GM19324 (cell line): ENCODE data around the gene DISC1.
"Not testable (repeated sequence)": the region's sequence is repeated elsewhere in the genome, so short reads cannot be mapped to it uniquely, and the experiment has no call there.

Experiments used
- ATAC-seq: cut with Tn5 transposase; IDR thresholded peaks from one replicate; pipeline ENCODE4 v1.9.1; 2021; ENCODE audit warnings: mild to moderate bottlenecking, moderate library complexity; ENCODE audit not compliant: unreplicated experiment, low FRiP score

Gene DISC1

DNA sequence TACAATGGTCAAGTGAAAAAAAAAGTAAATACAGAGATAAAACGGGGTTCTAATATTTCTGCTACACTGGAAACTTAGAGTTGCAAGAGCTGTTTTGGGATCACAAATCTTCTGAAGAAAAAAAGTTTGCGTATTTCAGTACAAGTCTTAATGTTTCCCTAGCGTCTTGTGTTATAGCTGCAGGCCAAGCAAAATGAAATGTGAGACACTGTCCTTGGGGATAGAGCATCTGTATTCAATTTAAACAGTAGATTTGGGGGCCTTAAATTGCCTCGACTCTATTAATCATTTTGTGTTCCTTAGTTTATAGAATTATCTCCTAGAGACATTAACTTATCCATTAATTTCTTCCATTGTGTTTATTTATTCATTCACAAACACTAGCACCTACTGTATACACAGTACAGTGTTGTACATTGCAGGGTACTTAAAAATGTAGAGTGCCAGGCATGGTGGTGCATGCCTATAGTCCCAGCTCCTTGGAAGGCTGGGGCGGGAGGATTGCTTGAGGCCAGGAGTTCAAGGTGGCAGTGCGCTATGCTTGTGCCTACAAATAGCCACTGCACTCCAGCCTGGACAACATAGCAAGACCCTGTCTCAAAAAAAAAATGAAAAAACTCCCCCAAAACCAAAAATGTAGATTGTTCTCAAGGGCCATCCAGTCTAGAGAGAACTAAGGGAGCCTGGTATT is 7.9 kb downstream of the DISC1 start:
- ATAC-seq: no peak

DNA sequence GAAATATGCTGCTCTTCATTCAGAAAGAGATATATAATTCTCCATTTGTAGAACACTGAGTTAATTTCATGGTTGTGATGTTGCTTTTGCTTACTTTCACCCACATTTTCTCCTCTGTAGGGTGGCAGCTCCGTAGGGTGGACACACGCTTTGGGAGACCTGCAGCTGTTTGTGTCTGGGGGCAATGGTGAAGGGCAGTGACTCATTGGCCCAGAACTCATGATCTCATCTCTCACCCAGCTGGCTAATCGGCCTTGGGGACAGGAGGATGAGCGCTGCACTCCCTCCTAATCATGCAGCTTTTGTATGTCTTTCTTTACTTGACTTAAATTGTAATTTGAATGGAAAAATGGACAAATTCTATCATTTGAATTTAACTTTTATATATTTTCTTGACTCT is 9.6 kb downstream of the DISC1 start:
- no peak for ATAC-seq

DNA sequence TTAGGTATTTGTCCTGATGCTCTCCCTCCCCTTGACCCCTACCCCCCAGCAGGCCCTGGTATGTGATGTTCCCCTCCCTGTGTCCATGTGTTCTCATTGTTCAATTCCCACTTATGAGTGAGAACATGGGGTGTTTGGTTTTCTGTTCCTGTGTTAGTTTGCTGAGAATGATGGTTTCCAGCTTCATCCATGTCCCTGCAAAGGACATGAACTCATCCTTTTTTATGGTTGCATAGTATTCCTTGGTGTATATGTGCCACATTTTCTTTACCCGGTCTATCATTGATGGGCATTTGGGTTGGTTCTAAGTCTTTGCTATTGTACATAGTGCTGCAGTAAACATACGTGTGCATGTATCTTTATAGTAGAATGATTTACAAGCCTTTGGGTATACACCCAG is 10.3 kb downstream of the DISC1 start:
- not testable (repeated sequence) for ATAC-seq

DNA sequence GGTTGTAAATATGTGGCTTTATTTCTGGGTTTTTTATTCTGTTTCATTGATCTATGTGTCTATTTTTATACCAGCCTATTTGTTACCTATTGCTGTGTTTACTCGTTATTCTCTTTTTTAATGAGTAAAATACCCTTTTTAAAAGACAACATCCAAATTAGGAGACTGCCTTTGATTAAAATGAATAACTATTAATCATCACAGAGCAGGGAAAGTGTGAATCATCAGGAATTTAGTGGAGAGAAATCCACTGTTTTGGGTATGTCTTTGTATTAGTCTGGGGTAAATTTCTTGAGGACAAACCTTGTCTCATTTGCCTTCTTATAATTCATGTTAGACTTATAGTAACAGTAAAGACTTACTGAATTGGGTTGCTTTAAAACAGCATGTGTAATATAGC is 12.1 kb downstream of the DISC1 start:
- ATAC-seq: no peak

DNA sequence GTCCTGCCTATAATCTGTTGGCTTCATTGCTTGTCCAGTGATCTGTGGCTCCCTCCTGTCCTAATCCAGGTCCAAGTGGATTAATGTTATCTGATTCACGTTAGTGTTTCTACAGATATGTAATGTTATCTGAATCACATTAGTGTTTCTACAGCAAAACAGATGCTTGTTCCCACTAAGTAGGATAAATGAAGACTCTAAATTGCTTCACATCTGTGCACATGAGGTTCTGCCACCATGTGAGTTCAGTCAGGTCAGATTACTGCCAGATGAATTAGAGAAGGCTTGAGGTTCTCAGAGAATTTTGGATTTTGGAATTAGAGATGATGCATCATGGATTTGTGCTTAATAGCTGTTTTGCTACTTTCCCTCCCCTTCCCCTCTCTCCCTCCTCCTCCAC is 13.2 kb downstream of the DISC1 start:
- ATAC-seq: no peak

DNA sequence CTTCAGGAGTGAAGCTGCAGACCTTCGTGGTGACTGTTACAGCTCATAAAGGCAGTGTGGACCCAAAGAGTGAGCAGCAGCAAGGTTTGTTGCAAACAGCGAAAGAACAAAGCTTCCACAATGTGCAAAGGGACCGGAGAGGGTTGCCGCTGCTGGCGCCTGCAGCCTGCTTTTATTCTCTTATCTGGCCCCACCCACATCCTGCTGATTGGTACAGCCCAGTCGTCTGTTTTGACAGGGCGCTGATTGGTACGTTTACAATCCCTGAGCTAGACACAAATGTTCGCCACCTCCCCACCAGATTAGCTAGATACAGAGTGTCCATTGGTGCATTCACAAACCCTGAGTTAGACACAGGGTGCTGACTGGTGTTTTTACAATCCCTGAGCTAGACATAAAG is 14.9 kb downstream of the DISC1 start:
- ATAC-seq: not testable (repeated sequence)

DNA sequence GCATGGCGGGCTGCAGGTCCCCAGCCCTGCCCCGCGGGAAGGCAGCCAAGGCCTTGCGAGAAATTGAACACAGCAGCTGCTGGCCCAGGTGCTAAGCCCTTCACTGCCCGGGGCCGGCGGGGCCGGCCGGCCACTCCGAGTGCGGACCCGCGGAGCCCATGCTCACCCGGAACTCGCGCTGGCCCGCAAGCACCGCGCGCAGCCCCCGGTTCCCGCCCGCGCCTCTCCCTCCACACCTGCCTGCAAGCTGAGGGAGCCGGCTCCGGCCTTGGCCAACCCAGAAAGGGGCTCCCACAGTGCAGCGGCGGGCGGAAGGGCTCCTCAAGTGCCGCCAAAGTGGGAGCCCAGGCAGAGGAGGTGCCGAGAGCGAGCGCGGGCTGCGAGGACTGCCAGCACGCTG is 15.5 kb downstream of the DISC1 start:
- not testable (repeated sequence) for ATAC-seq

DNA sequence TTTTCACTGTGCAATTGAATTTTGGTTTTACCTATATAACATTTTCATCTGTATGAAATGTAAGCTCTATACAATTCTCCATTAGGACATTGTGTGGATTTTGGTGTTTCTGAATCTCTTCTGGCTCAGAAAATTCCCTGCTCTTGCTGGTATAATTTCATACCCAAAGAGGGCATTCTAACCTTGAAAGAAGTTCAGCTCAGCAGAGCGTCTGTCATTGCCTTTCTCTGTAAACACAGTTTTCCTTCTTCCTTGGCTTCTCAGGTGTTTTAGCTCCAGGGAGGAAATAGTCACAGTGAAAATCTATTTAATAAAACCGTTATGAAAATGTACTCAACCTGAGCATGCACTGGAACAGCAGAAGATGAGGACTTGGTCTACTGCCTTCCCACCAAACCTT is 16.0 kb downstream of the DISC1 start:
- ATAC-seq: no peak

DNA sequence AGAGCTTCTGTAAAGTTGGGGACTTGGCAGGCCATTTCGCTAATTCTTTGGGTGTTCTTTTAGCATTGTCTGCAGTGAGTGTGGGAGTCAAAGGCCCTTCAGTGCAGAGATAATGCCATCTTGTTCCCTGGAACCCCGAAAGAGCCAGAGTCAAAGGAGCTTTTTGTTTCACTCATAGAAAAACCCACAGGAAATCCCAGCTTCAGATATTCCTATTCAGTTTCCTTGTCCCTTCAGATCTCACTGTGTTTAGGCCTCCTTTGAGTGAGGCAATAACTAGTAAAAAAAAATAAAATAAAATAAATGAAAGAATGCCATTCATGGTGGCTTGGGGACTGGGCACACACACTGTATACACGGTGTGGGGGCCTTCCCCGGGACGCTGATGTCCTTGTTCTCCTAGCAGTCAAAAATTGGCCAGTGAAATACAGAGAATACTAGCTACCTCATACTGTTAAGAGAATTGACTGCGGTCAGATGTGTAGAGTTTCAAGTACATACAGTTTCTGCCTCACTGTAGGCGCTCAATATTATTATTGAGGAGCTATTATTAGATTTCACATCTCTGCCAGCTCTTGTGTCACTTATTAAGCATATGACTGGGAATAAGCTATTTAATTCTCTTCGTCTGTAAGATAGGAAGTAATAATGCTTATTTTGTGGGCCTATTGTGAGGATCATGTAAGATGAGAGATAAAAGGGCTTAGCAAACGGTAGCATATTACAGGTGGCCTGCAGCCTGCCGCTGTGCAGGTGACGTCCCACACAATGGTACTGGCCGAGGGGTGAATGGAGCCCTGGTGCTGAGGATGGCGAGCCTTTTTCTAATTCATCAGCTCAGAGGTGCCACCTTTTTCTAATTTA is 16.7 kb downstream of the DISC1 start:
- no peak for ATAC-seq

DNA sequence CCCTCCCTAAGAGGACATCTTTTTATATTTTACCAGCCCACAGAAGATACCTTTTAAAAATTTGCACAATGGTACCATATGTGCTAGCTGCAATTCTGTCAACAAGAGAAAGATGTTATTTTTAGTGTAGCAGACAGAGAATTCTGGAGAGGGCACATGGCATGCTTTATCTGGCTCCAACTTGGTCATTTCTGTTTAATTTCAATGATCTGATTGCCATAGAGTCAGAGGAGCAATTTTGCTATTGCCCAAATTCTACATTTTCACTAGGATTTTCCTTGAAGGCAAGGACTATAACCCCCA is 17.3 kb downstream of the DISC1 start:
- no peak for ATAC-seq

DNA sequence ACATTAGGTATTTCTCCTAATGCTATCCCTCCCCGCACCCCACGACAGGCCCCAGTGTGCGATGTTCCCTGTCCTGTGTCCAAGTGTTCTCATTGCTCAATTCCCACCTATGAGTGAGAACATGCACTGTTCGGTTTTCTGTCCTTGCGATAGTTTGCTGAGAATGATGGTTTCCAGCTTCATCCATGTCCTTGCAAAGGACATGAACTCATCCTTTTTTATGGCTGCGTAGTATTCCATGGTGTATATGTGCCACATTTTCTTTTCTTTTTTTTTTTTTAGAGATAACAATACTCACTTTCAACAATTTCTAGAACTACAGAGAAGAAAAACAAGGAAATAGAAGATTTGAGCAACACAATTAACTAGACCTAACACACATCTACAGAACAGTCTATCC is 19.0 kb downstream of the DISC1 start:
- not testable (repeated sequence) for ATAC-seq

DNA sequence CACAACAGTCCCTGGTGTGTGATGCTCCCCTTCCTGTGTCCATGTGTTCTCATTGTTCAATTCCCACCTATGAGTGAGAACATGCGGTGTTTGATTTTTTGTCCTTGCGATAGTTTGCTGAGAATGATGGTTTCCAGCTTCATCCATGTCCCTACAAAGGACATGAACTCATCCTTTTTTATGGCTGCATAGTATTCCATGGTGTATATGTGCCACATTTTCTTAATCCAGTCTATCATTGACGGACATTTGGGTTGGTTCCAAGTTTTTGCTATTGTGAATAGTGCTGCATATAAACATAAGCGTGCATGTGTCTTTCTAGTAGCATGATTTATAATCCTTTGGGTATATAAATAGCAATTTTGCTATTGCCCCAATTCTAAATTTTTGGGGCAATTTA is 19.6 kb downstream of the DISC1 start:
- not testable (repeated sequence) for ATAC-seq

DNA sequence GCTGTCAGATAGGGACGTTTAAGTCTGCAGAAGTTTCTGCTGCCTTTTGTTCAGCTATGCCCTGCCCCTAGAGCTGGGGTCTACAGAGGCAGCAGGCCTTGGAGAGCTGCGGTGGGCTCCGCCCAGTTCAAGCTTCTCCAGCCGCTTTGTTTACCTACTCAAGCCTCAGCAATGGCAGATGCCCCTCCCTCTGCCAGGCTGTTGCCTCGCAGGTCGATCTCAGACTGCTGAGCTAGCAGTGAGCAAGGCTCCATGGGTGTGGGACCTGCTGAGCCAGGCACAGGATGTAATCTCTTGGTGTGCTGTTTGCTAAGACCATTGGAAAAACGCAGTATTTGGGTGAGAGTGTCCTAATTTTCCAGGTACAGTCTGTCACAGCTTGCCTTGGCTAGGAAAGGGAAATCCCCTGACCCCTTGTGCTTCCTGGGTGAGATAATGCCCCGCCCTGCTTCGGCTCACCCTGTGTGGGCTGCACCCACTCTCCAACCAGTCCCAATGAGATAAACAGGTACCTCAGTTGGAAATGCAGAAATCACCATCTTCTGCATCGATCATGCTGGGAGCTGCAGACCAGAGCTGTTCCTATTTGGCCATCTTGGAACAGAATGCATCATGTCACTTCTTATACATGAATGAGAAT is 25.2 kb downstream of the DISC1 start:
- ATAC-seq: not testable (repeated sequence)

DNA sequence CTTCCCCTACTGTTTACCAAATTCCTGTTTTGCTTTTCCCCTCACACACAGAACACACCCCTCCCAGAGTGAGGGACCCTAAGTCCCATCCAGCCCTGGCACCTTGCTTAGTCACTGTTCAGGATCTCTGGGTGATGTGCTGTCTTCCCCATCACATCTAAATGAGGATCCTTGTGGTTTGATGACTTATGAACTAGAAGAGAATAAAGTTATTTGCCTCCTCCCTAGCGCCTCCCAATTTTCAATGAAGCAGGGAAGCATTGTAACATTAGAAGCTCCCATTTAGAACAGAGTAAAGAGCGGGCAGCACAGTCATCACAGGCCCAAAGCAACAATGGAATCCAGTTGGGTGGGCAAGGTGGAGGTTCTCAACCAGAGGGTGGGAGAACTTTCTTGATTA is 27.0 kb downstream of the DISC1 start:
- no peak for ATAC-seq

DNA sequence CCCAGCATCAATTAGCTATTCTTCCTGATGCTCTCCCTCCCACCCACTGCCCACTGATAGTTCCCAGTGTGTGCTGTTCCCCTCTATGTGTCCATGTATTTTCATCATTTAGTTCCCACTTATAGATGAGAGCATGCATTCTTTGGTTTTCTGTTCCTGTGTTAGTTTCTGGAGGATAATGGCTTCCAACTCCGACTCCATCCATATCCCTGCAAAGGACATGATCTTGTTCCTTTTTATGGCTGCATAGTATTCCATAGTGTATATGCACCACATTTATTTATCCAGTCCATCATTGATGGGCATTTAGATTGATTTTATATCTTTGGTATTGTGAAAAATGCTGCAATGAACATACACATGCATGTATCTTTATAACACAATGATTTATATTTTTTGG is 30.2 kb downstream of the DISC1 start:
- ATAC-seq: no peak

DNA sequence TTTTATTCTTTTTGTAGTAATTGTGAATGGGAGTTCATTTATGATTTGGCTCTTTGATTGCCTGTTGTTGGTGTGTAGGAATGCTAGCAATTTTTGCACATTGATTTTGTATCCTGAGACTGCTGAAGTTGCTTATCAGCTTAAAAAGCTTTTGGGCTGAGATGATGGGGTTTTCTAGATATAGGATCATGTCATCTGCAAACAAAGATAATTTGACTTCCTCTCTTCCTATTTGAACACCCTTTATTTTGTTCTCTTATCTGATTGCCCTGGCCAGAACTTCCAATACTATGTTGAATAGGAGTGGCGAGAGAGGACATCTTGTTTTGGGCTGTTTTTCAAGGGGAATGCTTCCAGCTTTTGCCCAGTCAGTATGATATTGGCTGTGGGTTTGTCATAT is 31.6 kb downstream of the DISC1 start:
- not testable (repeated sequence) for ATAC-seq

DNA sequence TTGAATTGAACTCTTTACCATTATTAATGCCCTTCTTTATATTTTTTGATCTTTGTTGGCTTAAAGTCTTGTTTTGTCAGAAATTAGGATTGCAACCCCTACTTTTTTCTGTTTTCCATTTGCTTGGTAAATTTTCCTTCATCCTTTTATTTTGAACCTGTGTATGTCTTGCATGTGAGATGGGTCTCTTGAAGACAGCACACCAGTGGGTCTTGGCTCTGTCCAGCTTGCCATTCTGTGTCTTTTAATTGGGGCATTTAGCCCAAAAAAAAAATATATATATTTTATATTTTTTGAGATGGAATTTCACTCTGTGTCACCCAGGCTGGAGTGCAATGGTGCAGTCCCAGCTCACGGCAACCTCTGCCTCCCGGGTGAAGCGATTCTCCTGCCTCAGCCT is 33.6 kb downstream of the DISC1 start:
- no peak for ATAC-seq

DNA sequence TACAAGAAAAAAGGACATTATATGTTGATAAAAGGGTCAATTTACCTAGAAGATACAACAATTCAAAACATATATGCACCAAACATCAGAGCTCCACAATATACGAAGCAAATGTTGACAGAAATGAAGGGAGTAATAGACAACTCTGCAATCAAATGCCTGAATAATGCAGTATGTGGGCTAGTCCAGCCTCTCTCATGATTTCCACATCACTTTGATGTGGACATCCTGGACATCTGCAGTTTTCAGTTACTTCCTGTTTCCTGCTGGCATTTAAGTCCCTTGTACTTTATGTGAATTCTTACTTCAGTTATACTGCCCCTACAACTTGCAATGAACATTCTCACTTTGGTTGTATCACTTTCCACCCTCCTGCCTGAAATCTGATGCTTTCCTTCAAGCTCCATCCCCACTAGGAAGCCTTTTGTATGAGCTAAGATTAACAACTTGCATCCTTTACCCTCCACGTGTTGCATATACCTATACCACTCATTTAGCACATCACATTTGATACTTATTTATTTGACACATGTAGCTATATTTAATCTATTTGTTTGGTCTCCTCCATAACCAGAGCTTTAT is 36.7 kb downstream of the DISC1 start:
- ATAC-seq: no peak

DNA sequence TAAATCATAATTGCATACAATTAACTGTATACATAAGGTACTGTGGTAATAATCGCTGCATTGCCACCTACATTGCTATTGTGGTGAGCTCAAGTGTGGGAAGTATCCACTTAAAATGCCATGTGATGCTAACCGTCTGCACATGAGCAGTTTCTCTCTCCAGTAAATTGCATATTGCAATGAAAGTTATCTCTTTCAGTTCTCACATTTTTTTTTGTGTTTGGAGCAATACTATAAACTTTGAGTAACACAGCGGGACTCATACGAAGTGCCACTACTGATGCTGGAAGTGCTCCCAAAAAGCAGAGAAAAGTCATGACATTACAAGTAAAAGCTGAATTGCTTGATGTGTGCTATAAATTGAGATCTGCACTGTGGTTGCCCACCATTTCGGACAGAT is 38.5 kb downstream of the DISC1 start:
- no peak for ATAC-seq

DNA sequence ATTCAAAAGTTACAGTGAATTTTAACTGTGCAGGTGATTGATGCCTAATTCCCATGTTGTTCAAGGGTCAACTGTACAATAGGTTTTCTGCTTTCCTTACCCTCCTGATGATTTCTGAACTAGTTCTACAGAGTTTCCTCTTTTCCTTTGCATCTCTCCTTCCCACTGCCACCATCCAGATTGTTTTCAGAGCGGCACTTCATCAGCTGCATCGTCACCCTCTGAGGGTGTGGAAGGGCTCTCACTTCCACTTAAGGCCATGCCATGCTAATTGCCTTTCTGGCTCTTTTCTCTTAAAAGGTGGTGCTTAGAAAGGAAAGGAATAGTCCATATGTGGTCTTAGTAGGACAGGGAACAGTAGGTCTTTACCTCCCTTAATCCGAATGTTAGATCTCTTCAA is 39.1 kb downstream of the DISC1 start:
- ATAC-seq: no peak

DNA sequence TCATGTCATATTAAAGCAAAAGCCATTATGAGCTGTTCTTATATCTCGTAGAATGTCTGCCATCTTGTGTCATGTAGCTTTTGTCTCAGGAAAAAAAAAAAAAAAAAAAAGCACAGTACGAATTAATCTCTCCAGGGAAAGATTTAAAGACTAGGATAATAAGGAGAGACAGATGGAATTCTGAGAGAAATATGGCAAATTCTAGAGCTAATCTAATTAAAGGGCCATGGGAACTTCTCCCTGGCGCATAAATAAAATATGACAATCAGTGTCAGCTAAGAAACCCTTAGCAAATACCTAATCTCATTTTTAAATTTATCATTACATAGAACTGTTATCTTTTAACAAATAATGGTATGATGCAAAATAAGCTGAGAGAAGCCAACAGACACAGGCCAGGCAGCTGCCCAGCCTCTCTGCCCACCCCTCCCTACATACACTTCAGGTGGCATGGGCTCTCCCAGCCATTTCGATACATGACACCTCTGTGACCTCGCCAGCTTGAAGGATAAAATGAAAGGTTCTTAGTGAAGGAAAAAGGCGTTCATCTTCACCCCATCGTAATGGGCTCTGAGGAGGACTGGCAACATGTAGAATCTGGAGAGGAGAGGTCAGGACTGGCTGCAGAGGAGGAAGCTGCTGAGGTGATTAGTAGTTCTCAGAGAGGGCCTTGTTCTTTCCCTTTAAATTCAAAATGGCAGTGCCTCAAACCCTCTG is 39.8 kb downstream of the DISC1 start:
- ATAC-seq: no peak
